ENCODE results near the gene HSF2BP.
"Not testable (repeated sequence)": the region's sequence is repeated elsewhere in the genome, so short reads cannot be mapped to it uniquely, and the experiment has no call there.

Gene HSF2BP

GRCh38 chr21:43687566-43688399 lies 28.5 kb upstream of the HSF2BP start:
- DNase-seq: no peak

GRCh38 chr21:43686811-43687565 lies 27.7 kb upstream of the HSF2BP start:
- no peak for DNase-seq

GRCh38 chr21:43684424-43684823 lies 25.1 kb upstream of the HSF2BP start:
- DNase-seq: no peak

DNA sequence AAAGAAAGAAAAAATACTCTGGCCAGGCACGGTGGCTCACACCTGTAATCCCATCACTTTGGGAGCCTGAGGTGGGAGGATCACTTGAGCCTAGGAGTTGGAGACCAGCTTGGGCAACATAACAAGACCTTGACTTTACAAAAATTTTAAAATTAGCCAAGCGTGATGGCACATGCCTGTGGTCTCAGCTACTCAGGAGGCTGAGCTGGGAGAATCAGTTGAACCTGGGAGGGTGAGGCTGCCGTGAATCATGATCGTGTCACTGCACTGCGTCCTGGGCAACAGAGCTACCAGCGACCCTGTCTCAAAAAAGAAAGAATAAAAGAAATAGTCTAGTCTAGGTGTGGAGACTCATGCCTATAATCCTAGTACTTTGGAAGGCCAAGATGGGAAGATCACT lies 22.4 kb upstream of the HSF2BP start:
- DNase-seq: no peak

- not testable (repeated sequence) for DNase-seq
Observed at GRCh38 chr21:43680421-43680820, 21.1 kb upstream of the HSF2BP start.

DNA sequence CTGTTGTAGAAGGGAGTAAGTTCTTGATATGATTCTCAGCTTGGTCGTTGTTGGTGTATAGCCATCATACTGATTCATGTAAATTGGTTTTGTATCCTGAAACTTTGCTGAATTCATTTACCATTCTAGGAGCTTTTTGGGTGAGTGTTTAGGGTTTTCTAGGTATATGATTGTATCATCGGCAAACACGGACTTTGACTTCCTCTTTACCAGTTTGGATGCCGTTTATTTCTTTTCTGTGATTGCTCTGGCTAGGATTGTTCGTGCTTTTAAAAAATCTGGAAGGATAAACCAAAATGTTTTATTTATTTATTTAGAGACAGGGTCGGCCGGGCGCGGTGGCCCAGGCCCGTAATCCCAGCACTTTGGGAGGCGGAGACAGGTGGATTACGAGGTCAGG lies 20.7 kb upstream of the HSF2BP start:
- DNase-seq: no peak

- no peak for DNase-seq
Observed at GRCh38 chr21:43676391-43676790, 17.1 kb upstream of the HSF2BP start.

- no peak for DNase-seq
Observed at GRCh38 chr21:43675871-43676270, 16.6 kb upstream of the HSF2BP start.

- no peak for DNase-seq
Observed at GRCh38 chr21:43669828-43670605, 10.7 kb upstream of the HSF2BP start.

DNA sequence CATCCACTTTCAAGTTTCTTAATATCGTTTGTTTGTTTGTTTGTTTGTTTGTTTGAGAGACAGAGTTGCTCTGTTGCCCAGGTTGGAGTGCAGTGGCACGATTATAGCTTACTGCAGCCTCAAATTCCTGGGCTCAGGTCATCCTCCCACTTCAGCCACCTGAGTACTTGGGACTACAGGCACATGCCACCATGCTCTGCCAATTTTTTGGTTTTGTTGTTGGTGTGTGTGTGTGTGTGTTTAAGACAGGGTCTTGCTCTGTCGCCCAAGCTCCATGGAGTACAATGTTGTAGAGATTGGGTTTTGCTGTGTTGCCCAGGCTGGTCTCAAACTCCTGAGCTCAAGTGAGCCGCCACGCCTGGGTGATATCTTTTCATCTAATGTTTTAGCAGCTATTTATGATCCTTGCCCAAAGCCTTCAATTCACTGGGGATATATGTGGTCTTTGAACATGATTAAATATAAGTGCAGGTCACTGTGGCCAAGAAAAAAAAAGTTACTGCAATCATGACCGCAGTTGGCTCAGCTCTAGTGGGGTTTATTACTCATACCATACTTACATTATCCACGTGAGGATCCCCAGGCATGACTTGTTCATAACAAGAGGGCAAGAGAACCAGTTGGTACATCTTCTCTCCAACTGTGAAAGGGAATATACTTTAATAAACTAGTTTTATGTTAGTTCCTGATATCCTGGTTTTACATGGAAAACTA lies 8.1 kb upstream of the HSF2BP start:
- DNase-seq: no peak

DNA sequence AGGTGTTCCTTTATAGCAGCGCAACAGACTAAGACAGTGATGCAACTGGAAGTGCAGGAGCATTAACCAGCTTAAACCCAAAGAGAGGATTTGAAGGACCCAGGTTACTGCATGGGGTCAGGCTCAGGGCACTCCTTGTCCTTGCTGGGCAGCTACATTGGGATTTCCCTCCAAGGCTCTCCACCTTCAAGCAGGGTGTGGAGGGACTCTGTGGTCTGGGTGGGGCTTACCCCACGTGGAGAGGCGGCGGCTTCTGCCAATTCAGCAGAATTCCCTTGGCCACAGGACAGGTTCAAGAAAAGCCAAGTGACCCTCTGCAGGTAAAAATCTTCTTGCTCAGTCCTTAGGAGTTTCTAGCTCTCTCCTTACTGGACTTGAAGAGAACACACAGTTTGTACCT lies 6.6 kb upstream of the HSF2BP start:
- no peak for DNase-seq

DNA sequence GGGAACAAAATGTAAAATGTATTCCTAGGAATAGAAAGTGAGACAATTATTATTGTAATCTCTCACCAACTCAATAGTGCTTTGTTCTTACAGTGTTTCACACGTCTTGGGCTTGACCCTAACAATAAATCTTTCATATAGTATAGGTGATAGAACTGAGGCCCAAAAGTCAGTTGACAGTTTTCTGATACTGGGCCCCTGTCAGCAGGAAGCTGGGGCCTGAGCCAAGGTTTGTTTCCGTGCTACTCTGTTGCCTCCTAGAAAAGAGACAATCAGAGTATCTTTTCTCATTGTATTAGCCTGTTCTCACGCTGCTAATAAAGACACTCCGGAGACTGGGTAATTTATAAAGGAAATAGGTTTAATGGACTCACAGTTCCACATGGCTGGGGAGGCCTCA lies 5.1 kb upstream of the HSF2BP start:
- no peak for DNase-seq

- DNase-seq: no peak
Observed at GRCh38 chr21:43663033-43663432, 3.7 kb upstream of the HSF2BP start.

DNA sequence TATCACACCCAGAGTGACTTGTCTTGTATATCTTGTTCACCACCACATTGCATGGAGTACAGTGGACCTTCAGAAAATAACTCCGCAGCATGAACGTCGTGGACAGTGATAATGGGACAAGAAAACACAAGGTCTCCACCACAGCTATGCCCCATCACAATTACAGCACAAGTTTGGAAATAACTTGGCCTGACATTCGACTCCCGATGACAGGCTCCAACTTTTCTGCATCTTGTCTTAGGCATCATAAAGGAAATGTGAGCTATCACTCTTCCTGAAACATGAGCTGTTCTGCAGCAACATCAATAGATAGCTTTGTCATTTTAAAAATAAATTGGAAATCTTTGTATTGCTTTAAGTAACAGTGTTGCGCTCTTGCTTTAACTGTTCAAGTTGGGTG lies 3.0 kb upstream of the HSF2BP start:
- DNase-seq: no peak

- DNase-seq: no peak
Observed at GRCh38 chr21:43658769-43659135, 536 bp downstream of the HSF2BP start.

DNA sequence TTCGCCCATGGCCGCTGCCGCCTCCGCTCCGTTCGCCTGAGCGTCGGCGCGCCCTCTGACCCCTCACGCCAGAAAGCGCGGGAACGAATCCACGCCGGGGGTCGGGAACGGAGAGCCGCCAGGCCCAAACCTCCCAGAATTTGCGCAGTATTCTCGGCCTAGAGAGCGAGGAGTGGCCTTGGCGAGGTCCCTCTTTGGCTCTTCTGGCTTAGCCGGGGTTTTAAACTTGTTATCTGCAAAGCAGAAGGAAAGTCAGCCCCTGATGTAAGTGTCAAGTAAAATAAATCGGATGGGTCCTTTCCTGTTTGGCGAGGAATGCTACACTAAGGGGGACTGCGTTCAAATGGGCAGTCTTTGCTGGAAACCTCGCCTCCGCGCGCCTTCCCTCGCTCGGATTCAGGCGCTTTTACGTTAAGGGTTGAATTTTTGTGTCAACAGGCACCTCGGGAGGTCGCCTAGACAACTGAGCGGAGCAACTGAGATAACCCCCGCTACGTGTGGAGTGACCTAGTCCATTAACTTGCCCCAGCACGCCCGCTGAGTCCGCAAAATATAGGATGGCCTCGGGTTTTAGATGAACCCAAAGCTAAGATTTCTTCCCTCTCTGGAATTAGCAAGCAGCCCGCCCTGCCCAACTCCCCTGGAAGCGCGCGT lies 1.1 kb downstream of the HSF2BP start:
- DNase-seq: no peak

- DNase-seq: no peak
Observed at GRCh38 chr21:43657355-43658087, 1.8 kb downstream of the HSF2BP start.

DNA sequence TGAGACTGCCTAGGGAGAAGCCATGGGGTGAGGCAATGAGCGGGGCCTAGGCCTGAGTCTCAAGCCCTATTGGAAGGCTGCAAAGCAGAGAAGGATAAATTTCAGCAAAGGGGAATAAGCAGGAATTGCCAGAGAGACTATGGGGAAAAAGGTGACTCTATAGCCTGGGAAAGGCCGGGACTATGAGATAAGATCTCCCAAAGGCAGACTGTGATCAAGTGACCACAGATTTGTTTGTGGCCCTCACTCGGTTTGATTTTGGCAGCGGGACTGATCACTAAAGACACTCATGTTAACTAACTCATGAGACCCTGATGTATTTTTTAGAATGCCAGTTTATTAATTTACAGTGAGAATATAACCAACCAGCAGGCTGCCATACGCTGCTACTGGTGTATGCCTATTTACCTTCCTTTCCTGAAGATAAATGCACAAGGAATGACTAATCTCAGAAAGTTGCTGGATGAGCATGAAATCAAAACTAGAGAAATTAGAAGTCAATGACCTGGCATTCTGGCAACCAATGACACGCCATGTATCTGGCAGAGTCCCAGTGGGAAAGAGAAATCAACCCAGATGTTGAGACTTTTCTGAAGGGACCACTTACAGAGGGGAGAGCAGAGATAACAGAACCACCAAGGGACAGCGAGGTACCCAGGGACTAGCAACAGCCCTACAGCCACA lies 4.3 kb downstream of the HSF2BP start:
- no peak for DNase-seq

GRCh38 chr21:43653626-43654025 lies 5.7 kb downstream of the HSF2BP start:
- DNase-seq: no peak

- DNase-seq: no peak
Observed at GRCh38 chr21:43652616-43653015, 6.7 kb downstream of the HSF2BP start.

- not testable (repeated sequence) for DNase-seq
Observed at GRCh38 chr21:43651926-43652325, 7.4 kb downstream of the HSF2BP start.
